Measurements from ENCODE around the gene TEAD4.
A peak's percentile ranks its signal among the peaks of the same experiment; 100 is the strongest.

The TEAD4 gene

GRCh38 chr12:3040663-3041544 is 81.7 kb downstream of the TEAD4 start:
- no peak for DNase-seq (ENCODE audit: extremely low read depth, low read depth)
- no peak for TF ChIP-seq CTCF (IDR thresholded peaks at IDR 0.05; ENCODE audit: low read depth, low read length)

- DNase-seq (ENCODE audit: extremely low read depth, low read depth), result peak; percentile 36
These were observed 82.5 kb downstream of the TEAD4 start for GRCh38 chr12:3041558-3042164.

DNA sequence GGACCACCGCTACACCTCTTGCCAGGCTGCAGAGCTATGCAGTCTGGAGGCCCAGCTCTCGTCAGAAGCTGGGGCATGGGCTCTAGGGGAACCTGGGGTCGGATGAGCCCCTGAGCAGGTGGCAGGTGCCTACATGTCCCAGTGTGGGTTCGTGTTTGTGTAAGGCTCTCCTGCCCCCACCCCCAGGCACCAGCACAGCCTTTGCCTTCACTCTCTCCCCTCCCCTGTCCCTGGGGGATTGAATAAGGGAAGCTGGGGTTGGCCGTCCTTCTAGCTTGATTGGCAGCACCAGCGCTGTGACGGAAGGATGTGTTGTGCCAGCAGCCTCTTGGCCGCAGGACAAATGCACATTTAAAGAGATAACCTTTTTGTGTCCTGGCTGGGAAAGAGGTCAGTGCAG is 83.2 kb downstream of the TEAD4 start:
- no peak for DNase-seq (ENCODE audit: extremely low read depth, low read depth)
- TF ChIP-seq CTCF (IDR thresholded peaks at IDR 0.05; ENCODE audit: low read depth, low read length), result no peak

More at GRCh38 chr12:3041558-3042164, 82.5 kb downstream of the TEAD4 start:
- peak; percentile 69 for TF ChIP-seq CTCF (IDR thresholded peaks at IDR 0.05; ENCODE audit: low read depth, low read length)

GRCh38 chr12:3042826-3043225 is 83.6 kb downstream of the TEAD4 start:
- TF ChIP-seq CTCF (IDR thresholded peaks at IDR 0.05; ENCODE audit: low read depth, low read length), result no peak
- DNase-seq (ENCODE audit: extremely low read depth, low read depth), result no peak

- no peak for DNase-seq (ENCODE audit: extremely low read depth, low read depth)
- no peak for TF ChIP-seq CTCF (IDR thresholded peaks at IDR 0.05; ENCODE audit: low read depth, low read length)
These were observed 84.2 kb downstream of the TEAD4 start for GRCh38 chr12:3043406-3043805.

- TF ChIP-seq CTCF (IDR thresholded peaks at IDR 0.05; ENCODE audit: low read depth, low read length), result no peak
- no peak for DNase-seq (ENCODE audit: extremely low read depth, low read depth)
These were observed 85.0 kb downstream of the TEAD4 start for GRCh38 chr12:3044141-3044630.

- no peak for TF ChIP-seq CTCF (IDR thresholded peaks at IDR 0.05; ENCODE audit: low read depth, low read length)
These were observed 86.3 kb downstream of the TEAD4 start for GRCh38 chr12:3045494-3045893.

More at GRCh38 chr12:3045494-3045893, 86.3 kb downstream of the TEAD4 start:
- no peak for DNase-seq (ENCODE audit: extremely low read depth, low read depth)

Measured in AG09319 (cell line).